Stimulated activated CD8-positive, alpha-beta memory T cell treated with anti-CD3 and anti-CD28 coated beads, Interleukin-15, amount 100 ng/mL, for 4 hours (primary cell): ENCODE results near the gene PLCE1.

ENCODE experiments used
- DNase-seq, 2 donors: peaks; one replicate each; pipeline ENCODE4 v3.0.0-alpha.2; 2020; ENCODE audit warnings: low read depth in 2 of 2

PLCE1 gene

GRCh38 chr10:94023906-94024305 is 30.2 kb downstream of the PLCE1 start:
- no peak for DNase-seq

GRCh38 chr10:94024407-94024806 is 30.7 kb downstream of the PLCE1 start:
- DNase-seq, result no peak

GRCh38 chr10:94025806-94026205 is 32.1 kb downstream of the PLCE1 start:
- DNase-seq, result no peak

- no peak for DNase-seq
Measured at GRCh38 chr10:94027197-94027596, 33.5 kb downstream of the PLCE1 start.

- DNase-seq, result no peak
Measured at GRCh38 chr10:94029955-94030354, 36.2 kb downstream of the PLCE1 start.

GRCh38 chr10:94035982-94036765 is 42.4 kb downstream of the PLCE1 start:
- no peak for DNase-seq

GRCh38 chr10:94036766-94037033 is 43.0 kb downstream of the PLCE1 start:
- no peak for DNase-seq

- DNase-seq, result no peak
Measured at GRCh38 chr10:94037286-94037685, 43.6 kb downstream of the PLCE1 start.

- no peak for DNase-seq
Measured at GRCh38 chr10:94038024-94038423, 44.3 kb downstream of the PLCE1 start.

- no peak for DNase-seq
Measured at GRCh38 chr10:94041206-94041605, 47.5 kb downstream of the PLCE1 start.

GRCh38 chr10:94042001-94042833 is 48.5 kb downstream of the PLCE1 start:
- no peak for DNase-seq

GRCh38 chr10:94042834-94043175 is 49.1 kb downstream of the PLCE1 start:
- no peak for DNase-seq
